PFSK-1 (cell line): ENCODE results near the gene STAC2.

Source experiments
- FOXP2 ChIP-seq: optimal IDR thresholded peaks from 2 replicates; pipeline ENCODE3; 2011; ENCODE audit warnings: borderline replicate concordance, control low read depth, inconsistent platforms; ENCODE audit not compliant: insufficient read depth; ENCODE audit errors: extremely low read length, extremely low read depth
- POLR2AphosphoS5 ChIP-seq: IDR thresholded peaks from 2 replicates; pipeline ENCODE4 v1.6.1; 2012; ENCODE audit warnings: low read depth, mild to moderate bottlenecking, control low read depth, low read length, moderate library complexity
- REST ChIP-seq, 2 experiments: IDR thresholded peaks; 2 replicates each; pipeline versions ENCODE4 v1.6.1 to v1.8.0; 2011 to 2012; ENCODE audit warnings: low read depth in 2 of 2, low read length in 2 of 2, control low read depth in 1 of 2, inconsistent platforms in 1 of 2, mild to moderate bottlenecking in 1 of 2, moderate library complexity in 1 of 2; ENCODE audit not compliant: insufficient read depth in 1 of 2
- SIN3A ChIP-seq: IDR thresholded peaks from 2 replicates; pipeline ENCODE4 v1.6.1; 2012; ENCODE audit warnings: mild to moderate bottlenecking, low read length, moderate library complexity, borderline replicate concordance; ENCODE audit not compliant: insufficient read depth
- TAF1 ChIP-seq: IDR thresholded peaks from 2 replicates; pipeline ENCODE4 v1.6.1; 2012; ENCODE audit warnings: low read length, control low read depth, borderline replicate concordance; ENCODE audit not compliant: insufficient read depth

STAC2 gene

DNA sequence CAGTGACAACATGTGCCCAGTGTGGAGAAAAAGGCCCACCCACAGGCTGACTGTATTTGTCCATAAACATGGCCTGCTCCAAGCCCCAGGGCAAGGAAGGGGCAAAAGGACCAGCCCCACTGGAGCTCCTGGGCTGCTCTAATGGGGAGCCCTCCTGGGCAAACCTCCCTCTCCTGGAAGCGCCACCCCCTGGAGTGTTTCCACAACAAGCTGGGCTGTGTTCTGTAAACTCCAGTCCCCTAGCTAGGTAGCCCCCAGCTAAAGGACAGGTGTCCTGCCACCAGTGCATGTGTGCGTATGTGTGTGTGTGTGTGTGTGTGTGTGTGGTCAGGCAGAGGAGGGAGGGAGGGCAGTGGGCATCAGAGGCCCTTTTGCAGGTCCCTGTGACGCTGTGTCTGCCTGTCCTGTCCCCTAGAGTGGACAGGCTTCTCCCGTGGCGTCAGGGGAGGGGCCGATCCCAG, 11.3 kb upstream of the STAC2 start:
- TF ChIP-seq POLR2AphosphoS5 = no peak
- no peak for TF ChIP-seq REST (IDR thresholded peaks at IDR 0.05; ENCODE audit: insufficient read depth in 1 of 2, low read depth in 2 of 2, low read length in 2 of 2)
- no peak for TF ChIP-seq TAF1
- no peak for TF ChIP-seq FOXP2
- TF ChIP-seq SIN3A = no peak

GRCh38 chr17:39236450-39236927, 10.7 kb upstream of the STAC2 start:
- TF ChIP-seq POLR2AphosphoS5 (no peak), FOXP2 (no peak), TAF1 (no peak), SIN3A (no peak), REST (IDR thresholded peaks at IDR 0.05; ENCODE audit: insufficient read depth in 1 of 2, low read depth in 2 of 2, low read length in 2 of 2) (no peak)

GRCh38 chr17:39235555-39236449, 10.1 kb upstream of the STAC2 start:
- TF ChIP-seq SIN3A = no peak
- peak; percentile 50 for TF ChIP-seq FOXP2

- TF ChIP-seq SIN3A (no peak), TAF1 (no peak), REST (IDR thresholded peaks at IDR 0.05; ENCODE audit: insufficient read depth in 1 of 2, low read depth in 2 of 2, low read length in 2 of 2) (no peak), FOXP2 (no peak), POLR2AphosphoS5 (no peak)
Observed at GRCh38 chr17:39231591-39232551, 6.1 kb upstream of the STAC2 start.

- TF ChIP-seq REST (IDR thresholded peaks at IDR 0.05; ENCODE audit: insufficient read depth in 1 of 2, low read depth in 2 of 2, low read length in 2 of 2) (no peak), SIN3A (no peak)
Observed at GRCh38 chr17:39231091-39231561, 5.4 kb upstream of the STAC2 start.
